GM12892 (cell line): ENCODE measurements around the gene ADAMTS16.

Source experiments
- POLR2A ChIP-seq: IDR thresholded peaks from 2 replicates; pipeline ENCODE4 v1.6.1; 2011; ENCODE audit warnings: low read depth, low read length, control low read depth
- TAF1 ChIP-seq: IDR thresholded peaks from 2 replicates; pipeline ENCODE4 v1.6.1; 2011; ENCODE audit warnings: low read depth, mild to moderate bottlenecking, control low read depth, low read length, borderline replicate concordance

DNA sequence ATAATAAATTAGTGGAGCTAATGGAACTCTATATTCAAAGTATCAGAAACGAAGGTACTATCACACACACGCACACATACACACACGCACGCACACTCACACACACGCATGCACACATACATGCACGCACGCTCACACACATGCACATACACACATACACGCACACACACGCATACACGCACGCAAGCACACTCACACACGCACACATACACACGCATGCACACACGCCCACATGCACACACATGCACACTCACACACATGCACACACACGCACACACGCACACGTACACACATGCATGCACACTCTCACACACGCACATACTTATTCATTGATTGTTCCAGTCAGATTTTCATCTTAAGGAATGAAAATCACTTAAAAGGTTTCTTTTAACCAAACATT lies 212.5 kb downstream of the ADAMTS16 start:
- no peak for TF ChIP-seq TAF1
- no peak for TF ChIP-seq POLR2A
